K562 (cell line): ENCODE measurements around the gene DLX6. TPM values are rescaled to one million over a fixed set of nuclear protein-coding genes. Genes with fewer than 3 reads are reported as not detected.

Experiments
- ATAC-seq: fragments of 200-7000 bp; cut with Tn5 transposase; 3 replicates; pipeline ENCODE4 v1.9.1; 2020; ENCODE audit warnings: moderate library complexity
- BruUV-seq: library from RNA; stranded (reverse); fragments of 400-500 nt; replicated peaks from 2 replicates; lab custom pipeline; 2021; lab: Mats Ljungman, UMichigan
- CTCF ChIA-PET: fragments of 300-600 bp; formaldehyde crosslinking; extraction: SDS; loops from one replicate; lab custom pipeline; 2021; ENCODE audit warnings: low intra/inter-chr PET ratio; lab: Yijun Ruan, JAX
- POLR2A ChIA-PET: fragments of 300-600, 350-650 bp; sonication (Branson Sonifier 250); formaldehyde crosslinking; extraction: SDS; loops from one replicate; lab custom pipeline; 2021; ENCODE audit warnings: antibody characterized with exemption, inconsistent platforms; lab: Yijun Ruan, JAX
- DNase-seq, 4 experiments: peaks; one replicate each; pipeline versions ENCODE4 v3.0.0 to v3.0.0-alpha.2; 2011 to 2018; ENCODE audit warnings: low spot score in 3 of 4, mixed read lengths in 3 of 4; ENCODE audit errors: extremely low read depth in 1 of 4
- FAIRE-seq: peaks from 2 replicates; lab custom pipeline; 2011; peaks lifted over from hg19 to GRCh38; lab: Jason Lieb, UNC
- H2AFZ ChIP-seq: 2 replicates; pipeline ENCODE4 v1.6.0; 2011; ENCODE audit warnings: low read depth, low read length, control low read depth, inconsistent platforms
- H3K27ac ChIP-seq: fragments of 200-600 bp; 3 replicates; pipeline ENCODE4 v1.8.0; 2011; ENCODE audit warnings: low read depth, mild to moderate bottlenecking, control low read depth, inconsistent platforms, low read length, moderate library complexity, mixed read lengths; ENCODE audit errors: extremely low read depth
- H3K27me3 ChIP-seq, 2 experiments: fragments of 300-600 bp in 1 of 2; 2 replicates in 1 of 2; 3 replicates in 1 of 2; pipeline versions ENCODE4 v1.6.0 to v1.8.0; 2011; ENCODE audit warnings: inconsistent platforms in 2 of 2, low read length in 2 of 2, mild to moderate bottlenecking in 1 of 2, mixed read lengths in 1 of 2, moderate library complexity in 1 of 2; ENCODE audit not compliant: control insufficient read depth in 2 of 2, insufficient read depth in 2 of 2
- H3K36me3 ChIP-seq: fragments of 300-600 bp; 3 replicates; pipeline ENCODE4 v1.8.0; 2011; ENCODE audit warnings: mild to moderate bottlenecking, low read length, inconsistent platforms; ENCODE audit not compliant: control insufficient read depth, insufficient read depth
- H3K4me1 ChIP-seq, 2 experiments: fragments of 200-600 bp in 1 of 2; replicated peaks in 1 of 2; 2 replicates in 1 of 2; 3 replicates in 1 of 2; pipeline versions ENCODE4 v1.5.1 to v1.8.0; 2011; ENCODE audit warnings: inconsistent platforms in 2 of 2, low read length in 2 of 2, mild to moderate bottlenecking in 1 of 2, mixed read lengths in 1 of 2, moderate library complexity in 1 of 2; ENCODE audit not compliant: control insufficient read depth in 2 of 2, insufficient read depth in 2 of 2
- H3K4me2 ChIP-seq: 2 replicates; pipeline ENCODE4 v1.6.1; 2011; ENCODE audit warnings: low read length, control low read depth, inconsistent platforms, mixed read lengths; ENCODE audit not compliant: insufficient read depth
- H3K4me3 ChIP-seq: fragments of 200-600 bp; sonication (generic), shearing (Covaris generic); 2 replicates; pipeline ENCODE4 v1.5.1; 2016; ENCODE audit warnings: control low read depth, inconsistent platforms
- H3K79me2 ChIP-seq: fragments of 200-600 bp; 3 replicates; pipeline ENCODE4 v1.8.0; 2011; ENCODE audit warnings: low read length, inconsistent platforms; ENCODE audit not compliant: control insufficient read depth, insufficient read depth
- H3K9ac ChIP-seq, 2 experiments: 2 replicates each; pipeline versions ENCODE4 v1.6.0 to v1.6.1; 2011; ENCODE audit warnings: low read depth in 2 of 2, low read length in 2 of 2, control low read depth in 1 of 2, inconsistent platforms in 1 of 2, mild to moderate bottlenecking in 1 of 2, mixed read lengths in 1 of 2; ENCODE audit not compliant: insufficient read depth in 1 of 2
- H3K9me1 ChIP-seq: one replicate; pipeline ENCODE4 v1.6.0; 2011; ENCODE audit warnings: inconsistent platforms, mild to moderate bottlenecking, low read length, moderate library complexity; ENCODE audit not compliant: control insufficient read depth, insufficient read depth
- H3K9me3 ChIP-seq: replicated peaks from 2 replicates; pipeline ENCODE4 v1.5.1; 2011; ENCODE audit warnings: low read depth, low read length, inconsistent platforms; ENCODE audit not compliant: control insufficient read depth, insufficient read depth
- H4K20me1 ChIP-seq: replicated peaks from 2 replicates; pipeline ENCODE4 v1.6.1; 2011; ENCODE audit warnings: low read length, inconsistent platforms, mixed read lengths; ENCODE audit not compliant: control insufficient read depth, insufficient read depth
- BDP1 ChIP-seq: IDR thresholded peaks from 3 replicates; pipeline ENCODE4 v1.6.1; 2011; ENCODE audit not compliant: insufficient read length, insufficient read depth
- CCNT2 ChIP-seq: IDR thresholded peaks from 2 replicates; pipeline ENCODE4 v1.6.1; 2011; ENCODE audit warnings: borderline replicate concordance, low read depth, mild to moderate bottlenecking, moderate library complexity, mixed read lengths, low read length; ENCODE audit not compliant: insufficient read length; ENCODE audit errors: extremely low read depth
- EHMT2 ChIP-seq: fragments of 450-650 bp; IDR thresholded peaks from 2 replicates; pipeline ENCODE4 v1.6.1; 2018; ENCODE audit warnings: antibody characterized with exemption
- ESRRA ChIP-seq: fragments of 450-650 bp; IDR thresholded peaks from 2 replicates; pipeline ENCODE4 v1.6.1; 2014; ENCODE audit warnings: low read depth, mild to moderate bottlenecking, moderate library complexity, borderline replicate concordance
- HOMEZ ChIP-seq: fragments of 250-450 bp; sonication (Bioruptor Pico); IDR thresholded peaks from 2 replicates; pipeline ENCODE4 v1.4.0; 2020; ENCODE audit warnings: mild to moderate bottlenecking, moderate library complexity
- NFIC ChIP-seq: fragments of 450-650 bp; IDR thresholded peaks from 2 replicates; pipeline ENCODE4 v1.6.1; 2017; ENCODE audit warnings: mild to moderate bottlenecking, inconsistent platforms
- POLR2A ChIP-seq: fragments of 450-650 bp; conservative IDR thresholded peaks from 2 replicates; pipeline ENCODE4 v1.6.1; 2016
- RAD21 ChIP-seq, 2 experiments: fragments of 250-450 bp in 1 of 2; fragments of 450-650 bp in 1 of 2; sonication (Bioruptor Pico) in 1 of 2; formaldehyde crosslinking in 1 of 2; IDR thresholded peaks in 1 of 2; conservative IDR thresholded peaks in 1 of 2; 2 replicates each; pipeline versions ENCODE4 v1.4.0 to v1.8.0; 2020 to 2022; ENCODE audit warnings: mild to moderate bottlenecking in 2 of 2, moderate library complexity in 1 of 2
- RBM14 ChIP-seq: fragments of 200-400 bp; formaldehyde crosslinking; IDR thresholded peaks from 2 replicates; pipeline ENCODE4 v1.6.1; 2018; ENCODE audit warnings: low read depth, mild to moderate bottlenecking, low read length, moderate library complexity, borderline replicate concordance; ENCODE audit not compliant: insufficient read depth
- SRSF9 ChIP-seq: fragments of 200-400 bp; formaldehyde crosslinking; IDR thresholded peaks from 2 replicates; pipeline ENCODE4 v1.6.1; 2017; ENCODE audit warnings: low read depth, low read length, borderline replicate concordance
- STAG1 ChIP-seq: sonication (generic); formaldehyde crosslinking; IDR thresholded peaks from 2 replicates; pipeline ENCODE4 v1.5.0; 2020; ENCODE audit warnings: missing genetic modification reagents, borderline replicate concordance
- WHSC1 ChIP-seq: IDR thresholded peaks from one replicate; pipeline ENCODE4 v1.6.1; 2012; ENCODE audit warnings: low read length, control low read depth, inconsistent platforms
- ZNF511 ChIP-seq: sonication (generic); formaldehyde crosslinking; IDR thresholded peaks from 2 replicates; pipeline ENCODE4 v1.8.0; 2022; ENCODE audit warnings: mild to moderate bottlenecking, missing genetic modification reagents
- WGBS: fragments of 100-300 bp; shearing (Covaris generic); methylation state at CpG from one replicate; pipeline ENCODE4 v1.1.6; 2016; ENCODE audit warnings: low coverage, mixed read lengths; ENCODE audit not compliant: insufficient coverage; ENCODE audit errors: missing lambda C conversion rate; 5-methylcytosine and 5-hydroxymethylcytosine counted together
- in situ Hi-C: fragments of 300-500 bp; cut with MboI; formaldehyde crosslinking; loops from 4 replicates; pipeline ENCODE4 v1.15.0; 2018; ENCODE audit warnings: inconsistent platforms, mixed read lengths
- intact Hi-C: fragments of 100-400 bp; cut with micrococcal nuclease; formaldehyde crosslinking; loops from 2 replicates; pipeline ENCODE4 v1.14.2; 2022
- polyA plus RNA-seq, 8 experiments: library from polyadenylated mRNA; depleted of rRNA in 4 of 8; stranded (reverse) in 5 of 8; unstranded in 3 of 8; fragments of >200 nt; fragmentation: Nextera tagmentation in 2 of 8; fragmentation: Illumina TruSeq in 1 of 8; extraction: Ambion mirVana in 2 of 8; extraction: Trizol in 1 of 8; gene quantifications; 2 replicates each; pipeline versions ENCODE4 v1.2.1 to v1.2.3, GENCODE V29; 2011 to 2014; ENCODE audit warnings: inconsistent platforms in 1 of 8, missing spikeins in 1 of 8
- total RNA-seq, 7 experiments: library from RNA; depleted of rRNA in 6 of 7; stranded (reverse); fragments of >200 nt in 6 of 7; fragmentation: Illumina TruSeq in 2 of 7; extraction: Trizol in 2 of 7; gene quantifications; 2 replicates each; pipeline versions ENCODE4 v1.2.1 to v1.2.3, GENCODE V29; 2011 to 2021; ENCODE audit warnings: low replicate concordance in 1 of 7

DLX6 gene
- total and polyA plus RNA-seq, 9 of the 15 experiments (the other 6 are each of a cell fraction or from before 2014, with no cell fraction given), result not detected

DNA sequence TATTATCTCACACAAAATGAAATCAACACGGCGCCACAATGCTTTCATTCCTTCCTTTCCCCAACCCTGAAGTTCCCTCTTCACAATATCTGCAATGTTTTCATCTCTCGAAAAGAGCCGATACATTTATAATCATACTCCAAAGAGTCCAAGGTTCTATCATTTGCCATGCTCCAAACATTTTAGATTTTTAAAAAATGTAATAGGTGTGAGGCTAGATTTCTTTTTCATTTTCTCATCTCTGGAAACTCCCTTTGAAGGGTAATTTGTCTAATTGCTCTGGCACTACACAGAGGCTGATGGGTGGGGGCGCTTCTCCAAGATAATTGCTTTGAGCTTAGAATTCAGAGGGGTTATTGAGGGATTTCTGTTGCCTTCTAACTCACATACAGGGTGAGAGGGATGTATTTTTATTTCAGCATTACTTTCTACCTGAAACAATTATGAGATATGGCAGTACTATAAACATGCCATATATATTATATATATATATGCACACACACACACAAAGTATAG, 14.4 kb downstream of the DLX6 start:
- H3K79me2 ChIP-seq, result no peaks in the 10 kb centered on the region
- ChIA-PET POLR2A (interaction anchor here (1.0 kb wide), 1 partner anchor 15 kb away, joined by 3 read pairs; no protein-coding TSS in a partner anchor), CTCF (no interaction called here)
- no peaks in the 10 kb centered on the region for H3K9me3 ChIP-seq
- TF ChIP-seq CCNT2 (no peak), HOMEZ (no peak), STAG1 (CRISPR knock-in tag) (no peak), WHSC1 (no peak), RAD21 (CRISPR knock-in tag; conservative IDR thresholded peaks at IDR 0.05 in 1 of 2, IDR thresholded peaks at IDR 0.05 in 1 of 2) (no peak), BDP1 (no peak), RBM14 (no peak), ZNF511 (no peak), POLR2A (no peak), NFIC (no peak), EHMT2 (no peak), ESRRA (no peak), SRSF9 (no peak)
- ATAC-seq (no peak), DNase-seq (no peak), FAIRE-seq (no peak)
- H2AFZ ChIP-seq, result no peak overlapping the region
- intact Hi-C loops, result no loop called here
- H4K20me1 ChIP-seq, result no peaks in the 10 kb centered on the region
- no peaks in the 10 kb centered on the region for H3K9me1 ChIP-seq
- in situ Hi-C loops, result loop anchor here (10.0 kb wide), 1 partner anchor 1105 kb away; no protein-coding TSS in a partner anchor
- no peak overlapping the region for H3K4me2 ChIP-seq
- H3K27me3 ChIP-seq, result peaks cover 76 to 89% of the 10 kb centered on the region in 2 experiments
- no peak overlapping the region for H3K9ac ChIP-seq
- BruUV-seq, result no TSS peak
- no peaks in the 10 kb centered on the region for H3K36me3 ChIP-seq
- 9% methylated on average over 5 of the region's 5 CpGs for WGBS
- H3K4me3 ChIP-seq, result no peak overlapping the region
- H3K4me1 ChIP-seq, result peaks cover 0 to 27% of the 10 kb centered on the region in 2 experiments; a peak in 1 of 5 replicates
- no peak overlapping the region for H3K27ac ChIP-seq
